ENCODE measurements around the gene TLNRD1.
A peak's percentile ranks its signal among the peaks of the same experiment; 100 is the strongest.

TLNRD1 gene

DNA sequence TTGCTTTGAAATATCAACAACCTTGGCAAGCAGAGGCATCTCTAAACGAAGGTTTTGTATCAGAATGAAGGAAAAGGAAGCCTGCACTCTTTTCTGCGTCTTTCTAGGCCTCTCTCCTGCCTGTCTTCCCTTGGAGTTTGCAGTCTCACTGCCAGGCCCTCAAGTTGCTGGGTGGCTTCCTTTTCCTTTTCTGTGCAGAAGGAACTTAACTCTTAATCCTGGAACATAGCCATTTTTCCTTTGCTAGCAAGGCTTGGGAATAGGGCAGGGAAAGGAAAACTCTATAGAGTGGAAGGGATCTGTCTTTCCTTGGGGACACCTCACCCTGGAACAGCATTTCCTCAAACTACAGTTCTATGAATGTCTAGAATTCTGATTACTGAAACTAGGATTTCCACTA, 32.8 kb downstream of the TLNRD1 start:
- no peak for DNase-seq (ENCODE audit: low spot score)
- peak overlapping the region in 1 of 2 donors; percentile 1 for H3K27ac ChIP-seq
- no peak overlapping the region for H3K4me3 ChIP-seq
- TF ChIP-seq CTCF (IDR thresholded peaks at IDR 0.05) = no peak

GRCh38 chr15:81037952-81038743, 37.4 kb downstream of the TLNRD1 start:
- Histone ChIP-seq H3K4me3 (no peak overlapping the region), H3K27ac (no peak overlapping the region)
- no peak for DNase-seq (ENCODE audit: low spot score)
- no peak for TF ChIP-seq CTCF (IDR thresholded peaks at IDR 0.05)

DNA sequence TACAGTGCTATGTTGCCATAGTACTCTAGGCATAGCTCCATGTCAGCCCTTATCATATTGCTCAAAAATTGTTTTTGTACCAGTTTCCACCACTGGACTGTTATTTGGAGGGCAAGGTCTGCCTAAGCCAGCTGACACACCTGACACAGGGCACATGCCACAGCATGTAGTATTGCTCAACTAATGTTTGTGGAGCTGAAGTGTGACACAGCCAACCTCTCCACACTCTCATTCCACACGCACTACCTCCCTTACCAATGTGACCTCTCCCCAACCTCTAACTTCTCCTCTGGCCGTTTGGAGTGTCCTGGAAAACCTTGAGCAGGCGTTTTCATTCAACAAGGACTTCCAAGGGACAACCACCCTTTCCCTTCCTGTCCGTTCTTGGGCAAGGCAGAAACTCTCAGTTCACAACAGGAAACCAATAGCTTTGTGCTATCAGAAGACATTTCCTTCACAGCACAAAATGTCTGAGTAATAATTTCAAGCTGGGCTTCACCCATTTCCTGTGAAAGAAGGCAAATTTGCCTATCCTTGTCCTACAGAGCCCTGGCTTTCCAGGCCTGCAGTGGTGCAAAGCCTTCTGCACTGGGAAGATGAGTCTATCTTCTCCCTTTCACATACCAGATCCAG, 38.4 kb downstream of the TLNRD1 start:
- no peak for TF ChIP-seq CTCF (IDR thresholded peaks at IDR 0.05)
- Histone ChIP-seq H3K27ac (peak overlapping the region in 1 of 2 donors; percentile 48), H3K4me3 (no peak overlapping the region)
- no peak for DNase-seq (ENCODE audit: low spot score)

DNA sequence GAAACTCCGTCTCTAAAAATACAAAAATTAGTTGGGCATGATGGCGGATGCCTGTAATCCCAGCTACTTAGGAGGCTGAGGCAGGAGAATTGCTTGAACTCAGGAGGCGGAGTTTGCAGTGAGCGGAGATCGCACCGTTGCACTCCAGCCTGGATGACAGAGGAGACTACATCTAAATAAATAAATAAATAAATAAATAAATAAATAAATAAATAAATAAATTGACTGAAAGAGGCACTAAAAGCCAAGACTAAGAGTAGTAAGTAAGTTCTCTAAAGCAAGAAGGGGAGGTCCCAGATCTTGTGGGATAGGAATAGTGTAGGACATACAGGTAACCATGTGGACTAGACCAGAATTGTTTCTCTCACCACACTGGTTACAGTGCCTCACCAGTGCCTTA, 40.0 kb downstream of the TLNRD1 start:
- no peak for DNase-seq (ENCODE audit: low spot score)
- TF ChIP-seq CTCF (IDR thresholded peaks at IDR 0.05) = no peak
- Histone ChIP-seq H3K4me3 (no peak overlapping the region), H3K27ac (no peak overlapping the region)

- no peak for DNase-seq (ENCODE audit: low spot score)
- no peak for TF ChIP-seq CTCF (IDR thresholded peaks at IDR 0.05)
- Histone ChIP-seq H3K4me3 (no peak overlapping the region), H3K27ac (no peak overlapping the region)
Observed at GRCh38 chr15:81043281-81043934, 42.7 kb downstream of the TLNRD1 start.

DNA sequence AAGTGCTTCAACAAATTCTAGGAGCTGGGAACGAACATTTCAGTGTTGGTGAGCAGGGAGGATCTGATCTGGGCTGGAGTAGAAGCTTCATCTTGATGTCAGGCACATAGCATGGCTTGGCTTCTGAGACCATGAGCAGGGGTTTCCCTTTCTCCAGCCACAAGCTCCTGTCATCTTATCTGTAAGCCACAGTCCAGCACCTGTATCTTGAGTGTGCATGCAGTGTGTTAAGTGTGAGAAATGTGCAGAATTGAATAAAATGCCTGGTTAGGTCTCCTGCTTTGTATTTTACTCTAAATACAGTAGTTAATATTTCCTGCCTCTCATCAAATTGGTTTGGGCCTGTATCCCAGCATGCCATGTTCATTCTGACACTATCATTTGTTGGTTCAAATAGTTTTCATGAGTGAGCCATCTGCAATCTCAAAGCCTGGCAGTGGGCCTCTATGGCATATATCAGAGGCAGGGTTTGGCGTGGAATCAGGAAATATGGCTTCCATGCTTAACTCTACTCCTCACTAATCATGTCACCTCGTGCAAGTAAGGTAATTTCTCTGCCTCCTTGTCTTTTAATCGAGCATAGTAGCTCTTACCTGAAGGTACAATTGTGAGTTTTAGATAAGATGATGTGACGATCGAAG, 43.3 kb downstream of the TLNRD1 start:
- no peak overlapping the region for H3K4me3 ChIP-seq
- TF ChIP-seq CTCF (IDR thresholded peaks at IDR 0.05) = no peak

More for the DNA sequence above, 43.3 kb downstream of the TLNRD1 start:
- no peak overlapping the region for H3K27ac ChIP-seq
- DNase-seq (ENCODE audit: low spot score) = no peak

Measured in coronary artery (tissue), 2 donors.